Spleen (tissue), 7 donors: ENCODE measurements around the gene C19orf85.

ENCODE experiments used
- CTCF ChIP-seq, 11 experiments: fragments of 200-600 bp in 7 of 11; fragments of 450-650 bp in 4 of 11; sonication (generic) in 4 of 11; IDR thresholded peaks in 8 of 11; conservative IDR thresholded peaks in 3 of 11; 1 replicate in 7 of 11; 2 replicates in 4 of 11; pipeline versions ENCODE4 v1.4.0 to v1.8.0; 2016 to 2021; ENCODE audit warnings: antibody characterized with exemption in 11 of 11, inconsistent platforms in 4 of 11, mild to moderate bottlenecking in 1 of 11
- POLR2A ChIP-seq, 3 donors: fragments of 450-650 bp; IDR thresholded peaks; one replicate each; pipeline ENCODE4 v1.5.1; 2017; ENCODE audit warnings: antibody characterized with exemption in 3 of 3, mild to moderate bottlenecking in 1 of 3
- POLR2AphosphoS5 ChIP-seq, 3 donors: sonication (generic); formaldehyde crosslinking; IDR thresholded peaks; one replicate each; pipeline ENCODE4 v1.5.1; 2017; ENCODE audit warnings: antibody characterized with exemption in 3 of 3
- donor health status: DM: no; HTN: no; CAD: no; lungs with moderate emphysema.
- donor health status: DM: no; HTN: no; CAD: no.
- donor health status: DM: no; HTN: no; CAD: no.

- TF ChIP-seq POLR2A (IDR thresholded peaks at IDR 0.05), result no peak
- no peak for TF ChIP-seq CTCF (IDR thresholded peaks at IDR 0.05 in 8 of 11, conservative IDR thresholded peaks at IDR 0.05 in 3 of 11)
- TF ChIP-seq POLR2AphosphoS5 (IDR thresholded peaks at IDR 0.05), result no peak
These were observed 6.7 kb upstream of the C19orf85 start for GRCh38 chr19:55471266-55471665.
